Measurements from ENCODE around the gene RPRD1A.
"Not testable (repeated sequence)": the region's sequence is repeated elsewhere in the genome, so short reads cannot be mapped to it uniquely, and the experiment has no call there.

RPRD1A gene

DNA sequence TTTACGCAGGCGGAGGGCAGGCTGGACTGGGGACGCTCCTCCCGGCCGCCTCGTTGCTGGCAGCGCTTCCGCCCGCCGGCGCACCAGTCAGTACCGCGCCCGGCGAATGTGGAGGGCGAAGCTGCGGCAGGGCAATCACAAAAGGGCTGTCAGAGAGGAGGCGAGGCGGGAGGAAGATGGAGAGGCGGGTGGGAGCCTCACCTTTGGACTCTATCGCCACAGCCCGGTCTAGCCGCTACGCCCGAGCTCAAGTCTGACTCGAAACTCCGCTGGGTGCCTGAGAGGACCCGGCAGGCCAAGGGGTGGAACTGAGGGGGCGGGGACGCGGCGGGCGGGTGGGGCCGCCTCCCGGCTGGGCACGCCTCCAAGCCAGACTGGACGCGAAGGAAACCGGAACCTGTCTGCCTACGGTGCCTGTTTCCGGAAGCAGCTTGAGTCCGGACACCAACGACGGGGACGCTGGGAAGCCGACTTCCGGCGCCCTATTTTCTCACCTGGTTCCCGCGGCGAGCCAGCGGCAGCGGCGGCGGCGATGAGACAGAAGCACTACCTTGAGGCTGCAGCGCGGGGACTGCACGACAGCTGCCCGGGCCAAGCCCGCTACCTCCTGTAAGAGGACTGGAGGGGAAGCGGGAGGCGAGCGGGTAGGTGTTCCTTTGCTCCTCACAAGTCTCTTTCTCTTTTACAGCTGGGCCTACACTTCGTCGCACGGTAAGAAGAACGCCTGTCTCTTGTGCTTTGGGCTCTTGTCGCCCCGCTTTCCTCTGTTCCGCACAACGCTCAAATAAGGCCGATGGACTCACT is 95.0 kb downstream of the RPRD1A start, which contains the start of gene RMP24:
Gene RMP24, plus strand, starts transcription at position 483 of the 804 bp plus-strand sequence.
- peak within 1 kb of the TSS; percentile 100 for H3K4me3 ChIP-seq (ENCODE audit: low read length)
- H3K36me3 ChIP-seq (ENCODE audit: control insufficient read depth, insufficient read depth, low read length), result peaks cover 2% of the 10 kb centered on the region
- H3K4me2 ChIP-seq (ENCODE audit: low read length), result peak within 1 kb of the TSS; percentile 95
- DNase-seq, result peak; percentile 98
- H2BK15ac ChIP-seq (replicated peaks; ENCODE audit: low read depth), result no peak within 1 kb of the TSS
- peak within 1 kb of the TSS; percentile 54 for H3K18ac ChIP-seq (ENCODE audit: low read length)
- peak within 1 kb of the TSS; percentile 82 for H2BK5ac ChIP-seq (ENCODE audit: low read length)
- peak within 1 kb of the TSS; percentile 82 for H4K8ac ChIP-seq (ENCODE audit: low read depth, low read length)
- H3K79me2 ChIP-seq (ENCODE audit: control insufficient read depth, insufficient read depth, low read length), result peaks cover 14% of the 10 kb centered on the region
- H3K27me3 ChIP-seq (ENCODE audit: insufficient read depth, low read length, poor library complexity), result no peaks in the 10 kb centered on the region
- peaks cover 2% of the 10 kb centered on the region for H3K4me1 ChIP-seq (ENCODE audit: control insufficient read depth, low read depth, low read length)
- no peak within 1 kb of the TSS for H3K4ac ChIP-seq (ENCODE audit: low read depth, low read length)
- peak within 1 kb of the TSS; percentile 90 for H3K27ac ChIP-seq (ENCODE audit: low read depth, low read length)
- H2AK5ac ChIP-seq (ENCODE audit: low read length), result peak within 1 kb of the TSS; percentile 18
- no peak within 1 kb of the TSS for H2BK120ac ChIP-seq (ENCODE audit: low read depth, low read length)
- peak within 1 kb of the TSS; percentile 45 for H3K23ac ChIP-seq (ENCODE audit: low read length)
- peak within 1 kb of the TSS; percentile 87 for H4K5ac ChIP-seq (ENCODE audit: low read length)
- WGBS (ENCODE audit: extremely low coverage, insufficient coverage, low lambda C conversion rate), result no CpG with 5 or more reads among the region's 73 CpGs
- peak within 1 kb of the TSS; percentile 99 for H3K56ac ChIP-seq (ENCODE audit: low read length)
- peaks cover 7% of the 10 kb centered on the region for H3K79me1 ChIP-seq (ENCODE audit: low read length)
- H3K9ac ChIP-seq (ENCODE audit: low read length), result peak within 1 kb of the TSS; percentile 98

DNA sequence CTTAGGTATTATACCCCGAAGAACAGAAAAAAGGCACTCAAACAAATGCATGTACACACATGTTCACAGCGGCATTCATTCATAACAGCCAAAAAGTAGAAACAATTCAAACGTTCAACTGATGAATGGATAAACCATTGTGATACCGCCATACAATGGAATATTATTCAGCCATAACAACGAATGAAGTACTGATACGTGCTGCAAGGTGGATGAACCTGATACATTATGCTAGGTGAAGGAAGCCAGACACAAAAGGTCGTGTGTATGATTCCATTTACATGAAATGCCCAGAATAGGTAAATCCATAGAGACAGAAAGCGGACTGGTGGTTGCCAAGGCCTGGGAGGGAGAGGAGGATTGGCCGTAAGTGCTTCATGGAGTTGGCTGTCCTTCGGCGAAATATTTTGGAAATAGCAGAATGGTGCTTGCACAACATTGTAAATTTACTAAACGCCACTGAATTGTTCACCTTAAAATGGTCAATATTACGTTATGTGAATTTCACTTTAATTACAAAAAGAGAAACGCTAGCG is 95.6 kb downstream of the RPRD1A start:
- Histone ChIP-seq H3K56ac (ENCODE audit: low read length) (peak overlapping the region; percentile 99), H2BK5ac (ENCODE audit: low read length) (no peak overlapping the region), H3K79me1 (ENCODE audit: low read length) (peaks cover 7% of the 10 kb centered on the region), H3K4me3 (ENCODE audit: low read length) (peak overlapping the region; percentile 87), H3K9ac (ENCODE audit: low read length) (peak overlapping the region; percentile 88), H2AK5ac (ENCODE audit: low read length) (no peak overlapping the region), H3K4me2 (ENCODE audit: low read length) (peak overlapping the region; percentile 77), H3K27ac (ENCODE audit: low read depth, low read length) (peak overlapping the region; percentile 90), H3K18ac (ENCODE audit: low read length) (peak overlapping the region; percentile 54), H3K4me1 (ENCODE audit: control insufficient read depth, low read depth, low read length) (peaks cover 2% of the 10 kb centered on the region), H3K23ac (ENCODE audit: low read length) (no peak overlapping the region), H4K8ac (ENCODE audit: low read depth, low read length) (no peak overlapping the region), H4K5ac (ENCODE audit: low read length) (peak overlapping the region; percentile 13), H3K36me3 (ENCODE audit: control insufficient read depth, insufficient read depth, low read length) (peaks cover 2% of the 10 kb centered on the region), H2BK15ac (replicated peaks; ENCODE audit: low read depth) (no peak overlapping the region), H3K27me3 (ENCODE audit: insufficient read depth, low read length, poor library complexity) (no peaks in the 10 kb centered on the region), H2BK120ac (ENCODE audit: low read depth, low read length) (no peak overlapping the region), H3K4ac (ENCODE audit: low read depth, low read length) (no peak overlapping the region), H3K79me2 (ENCODE audit: control insufficient read depth, insufficient read depth, low read length) (peaks cover 14% of the 10 kb centered on the region)
- no CpG with 5 or more reads among the region's 15 CpGs for WGBS (ENCODE audit: extremely low coverage, insufficient coverage, low lambda C conversion rate)
- DNase-seq, result no peak

DNA sequence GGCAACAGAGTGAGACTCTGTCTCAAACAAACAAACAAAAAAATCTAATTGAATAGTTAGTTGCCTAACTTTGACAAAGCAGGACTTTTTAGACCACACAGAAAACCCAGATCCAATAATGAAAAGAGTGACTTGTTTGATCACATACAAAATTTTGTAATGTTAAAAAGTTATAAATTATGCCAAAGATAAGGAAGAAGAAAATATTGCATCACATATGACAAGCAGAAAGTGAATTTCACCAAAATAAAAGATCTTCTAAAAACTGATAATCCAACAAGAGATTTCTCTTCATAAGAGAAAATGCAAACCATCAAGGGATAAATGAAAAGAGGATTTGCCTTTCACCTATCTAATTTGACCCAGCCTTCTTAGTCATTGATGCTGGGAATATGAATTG is 97.7 kb downstream of the RPRD1A start:
- H3K4me1 ChIP-seq (ENCODE audit: control insufficient read depth, low read depth, low read length), result peaks cover 2% of the 10 kb centered on the region
- no peaks in the 10 kb centered on the region for H3K36me3 ChIP-seq (ENCODE audit: control insufficient read depth, insufficient read depth, low read length)
- no peak overlapping the region for H2BK120ac ChIP-seq (ENCODE audit: low read depth, low read length)
- H3K4me2 ChIP-seq (ENCODE audit: low read length), result no peak overlapping the region
- H3K79me2 ChIP-seq (ENCODE audit: control insufficient read depth, insufficient read depth, low read length), result peaks cover 14% of the 10 kb centered on the region
- H3K18ac ChIP-seq (ENCODE audit: low read length), result no peak overlapping the region
- no peak overlapping the region for H2BK15ac ChIP-seq (replicated peaks; ENCODE audit: low read depth)
- H2AK5ac ChIP-seq (ENCODE audit: low read length), result no peak overlapping the region
- no peak overlapping the region for H3K4me3 ChIP-seq (ENCODE audit: low read length)
- DNase-seq, result no peak
- H2BK5ac ChIP-seq (ENCODE audit: low read length), result no peak overlapping the region
- no peak overlapping the region for H3K27ac ChIP-seq (ENCODE audit: low read depth, low read length)
- no peak overlapping the region for H3K4ac ChIP-seq (ENCODE audit: low read depth, low read length)
- H3K27me3 ChIP-seq (ENCODE audit: insufficient read depth, low read length, poor library complexity), result no peaks in the 10 kb centered on the region
- H4K5ac ChIP-seq (ENCODE audit: low read length), result no peak overlapping the region
- no peak overlapping the region for H3K56ac ChIP-seq (ENCODE audit: low read length)
- no peak overlapping the region for H3K23ac ChIP-seq (ENCODE audit: low read length)
- H4K8ac ChIP-seq (ENCODE audit: low read depth, low read length), result no peak overlapping the region
- no peak overlapping the region for H3K9ac ChIP-seq (ENCODE audit: low read length)
- H3K79me1 ChIP-seq (ENCODE audit: low read length), result peaks cover 7% of the 10 kb centered on the region

DNA sequence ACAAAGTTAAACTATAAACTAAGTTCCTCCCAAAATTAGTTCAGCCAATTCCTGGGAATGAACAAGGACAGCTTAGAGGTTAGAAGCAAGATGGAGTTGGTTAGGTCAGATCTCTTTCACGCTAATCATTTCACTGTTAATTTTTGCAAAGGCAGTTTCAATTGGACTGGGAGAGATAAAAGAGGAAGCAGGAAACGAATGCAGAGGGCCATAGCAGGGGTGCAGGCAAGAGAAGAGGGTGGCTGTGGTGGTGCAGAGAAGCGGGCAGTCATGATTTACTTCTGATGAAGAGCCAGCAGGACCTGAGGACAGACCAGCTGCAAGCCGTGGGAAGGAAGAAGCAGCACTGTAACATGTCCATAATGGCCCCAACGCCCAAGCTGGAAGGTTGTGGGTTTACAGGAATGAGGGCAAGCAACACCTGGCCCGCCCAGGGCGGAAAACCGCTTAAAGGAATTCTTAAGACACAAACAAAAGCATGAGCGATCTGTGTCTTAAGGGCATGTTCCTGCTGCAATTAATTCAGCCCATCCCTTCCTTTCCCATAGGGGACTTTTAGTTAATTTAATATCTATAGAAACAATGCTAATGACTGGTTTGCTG is 99.0 kb downstream of the RPRD1A start:
- DNase-seq, result no peak
- Histone ChIP-seq H2BK5ac (ENCODE audit: low read length) (no peak overlapping the region), H4K8ac (ENCODE audit: low read depth, low read length) (no peak overlapping the region), H3K4me1 (ENCODE audit: control insufficient read depth, low read depth, low read length) (no peaks in the 10 kb centered on the region), H2BK120ac (ENCODE audit: low read depth, low read length) (no peak overlapping the region), H3K9ac (ENCODE audit: low read length) (no peak overlapping the region), H3K27me3 (ENCODE audit: insufficient read depth, low read length, poor library complexity) (no peaks in the 10 kb centered on the region), H3K4ac (ENCODE audit: low read depth, low read length) (no peak overlapping the region), H3K23ac (ENCODE audit: low read length) (no peak overlapping the region), H4K5ac (ENCODE audit: low read length) (no peak overlapping the region), H3K79me2 (ENCODE audit: control insufficient read depth, insufficient read depth, low read length) (peaks cover 7% of the 10 kb centered on the region), H3K18ac (ENCODE audit: low read length) (no peak overlapping the region), H3K36me3 (ENCODE audit: control insufficient read depth, insufficient read depth, low read length) (no peaks in the 10 kb centered on the region), H3K4me2 (ENCODE audit: low read length) (no peak overlapping the region), H2BK15ac (replicated peaks; ENCODE audit: low read depth) (no peak overlapping the region), H3K56ac (ENCODE audit: low read length) (no peak overlapping the region), H3K27ac (ENCODE audit: low read depth, low read length) (no peak overlapping the region), H3K79me1 (ENCODE audit: low read length) (peaks cover 5% of the 10 kb centered on the region), H3K4me3 (ENCODE audit: low read length) (no peak overlapping the region), H2AK5ac (ENCODE audit: low read length) (no peak overlapping the region)
- no CpG with 5 or more reads among the region's 9 CpGs for WGBS (ENCODE audit: extremely low coverage, insufficient coverage, low lambda C conversion rate)

DNA sequence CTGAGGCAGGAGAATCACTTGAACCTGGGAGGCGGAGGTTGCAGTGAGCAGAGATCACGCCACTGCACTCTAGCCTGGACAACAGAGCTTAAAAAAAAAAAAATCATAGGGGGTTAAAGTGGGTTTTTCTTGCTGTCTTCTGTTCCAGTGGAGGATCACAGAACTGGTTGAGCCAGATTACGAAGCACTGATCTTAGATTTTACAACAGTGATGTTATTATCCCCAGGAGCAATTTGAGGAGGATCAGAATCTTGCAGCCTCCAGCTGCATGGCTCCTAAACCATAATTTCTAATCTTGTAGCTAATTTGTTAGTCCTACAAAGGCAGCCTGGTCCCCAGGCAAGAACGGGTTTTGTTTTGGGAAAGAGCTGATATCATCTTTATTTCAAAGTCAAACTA is 99.5 kb downstream of the RPRD1A start:
- not testable (repeated sequence) for DNase-seq; H3K27ac ChIP-seq (ENCODE audit: low read depth, low read length); H3K27me3 ChIP-seq (ENCODE audit: insufficient read depth, low read length, poor library complexity); H3K4me1 ChIP-seq (ENCODE audit: control insufficient read depth, low read depth, low read length); H2BK120ac ChIP-seq (ENCODE audit: low read depth, low read length); H2BK15ac ChIP-seq (replicated peaks; ENCODE audit: low read depth); H2BK5ac ChIP-seq (ENCODE audit: low read length); H3K4ac ChIP-seq (ENCODE audit: low read depth, low read length); H4K8ac ChIP-seq (ENCODE audit: low read depth, low read length); H3K79me2 ChIP-seq (ENCODE audit: control insufficient read depth, insufficient read depth, low read length); H3K23ac ChIP-seq (ENCODE audit: low read length); H3K36me3 ChIP-seq (ENCODE audit: control insufficient read depth, insufficient read depth, low read length); H3K18ac ChIP-seq (ENCODE audit: low read length); H3K4me2 ChIP-seq (ENCODE audit: low read length); H2AK5ac ChIP-seq (ENCODE audit: low read length); H3K4me3 ChIP-seq (ENCODE audit: low read length); H3K79me1 ChIP-seq (ENCODE audit: low read length); H3K56ac ChIP-seq (ENCODE audit: low read length); H4K5ac ChIP-seq (ENCODE audit: low read length); H3K9ac ChIP-seq (ENCODE audit: low read length)
- WGBS (ENCODE audit: extremely low coverage, insufficient coverage, low lambda C conversion rate), result no CpG with 5 or more reads among the region's 4 CpGs
